ENCODE data around the gene CDH22.
A peak's percentile ranks its signal among the peaks of the same experiment; 100 is the strongest.

The CDH22 gene

DNA sequence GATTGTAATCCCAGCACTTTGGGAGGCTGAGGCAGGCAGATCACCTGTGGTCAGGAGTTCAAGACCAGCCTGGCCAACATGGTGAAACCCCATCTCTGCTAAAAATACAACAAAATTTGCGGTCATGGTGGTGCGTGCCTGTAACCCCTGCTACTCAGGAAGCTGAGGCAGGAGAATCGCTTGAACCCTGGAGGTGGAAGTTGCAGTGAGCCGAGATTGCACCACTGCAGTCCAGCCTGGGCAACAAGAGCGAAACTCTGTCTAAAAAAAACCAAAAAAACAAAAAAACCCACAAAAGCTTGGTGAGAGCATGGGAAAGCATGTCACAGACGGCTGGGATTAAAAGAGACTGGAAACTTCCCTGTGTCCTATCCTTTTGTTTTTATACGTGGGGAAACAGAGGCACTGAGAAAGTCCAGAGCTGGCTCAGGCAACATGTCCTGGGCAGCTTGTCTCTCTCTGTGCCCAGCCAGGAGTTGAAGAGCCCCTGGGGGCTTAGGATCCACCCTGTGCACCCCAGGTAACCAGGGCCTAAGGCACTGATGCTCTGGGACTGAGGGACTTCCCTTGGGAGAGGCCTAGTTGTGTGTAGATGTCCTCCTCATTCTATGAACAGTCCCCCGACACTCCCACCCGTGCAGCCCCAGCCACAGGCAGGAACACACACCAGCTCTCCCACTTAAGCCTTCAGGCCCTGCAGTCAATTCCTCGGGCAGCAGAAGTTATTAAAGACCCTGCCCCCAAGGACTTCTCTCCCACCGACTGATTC lies 174.2 kb downstream of the CDH22 start:
- DNase-seq = no peak

- peak; percentile 49 for DNase-seq
Observed at GRCh38 chr20:46132705-46133120, 175.6 kb downstream of the CDH22 start.

GRCh38 chr20:46131396-46131795 lies 176.9 kb downstream of the CDH22 start:
- DNase-seq = no peak

GRCh38 chr20:46130534-46130933 lies 177.8 kb downstream of the CDH22 start:
- peak; percentile 81 for DNase-seq

DNA sequence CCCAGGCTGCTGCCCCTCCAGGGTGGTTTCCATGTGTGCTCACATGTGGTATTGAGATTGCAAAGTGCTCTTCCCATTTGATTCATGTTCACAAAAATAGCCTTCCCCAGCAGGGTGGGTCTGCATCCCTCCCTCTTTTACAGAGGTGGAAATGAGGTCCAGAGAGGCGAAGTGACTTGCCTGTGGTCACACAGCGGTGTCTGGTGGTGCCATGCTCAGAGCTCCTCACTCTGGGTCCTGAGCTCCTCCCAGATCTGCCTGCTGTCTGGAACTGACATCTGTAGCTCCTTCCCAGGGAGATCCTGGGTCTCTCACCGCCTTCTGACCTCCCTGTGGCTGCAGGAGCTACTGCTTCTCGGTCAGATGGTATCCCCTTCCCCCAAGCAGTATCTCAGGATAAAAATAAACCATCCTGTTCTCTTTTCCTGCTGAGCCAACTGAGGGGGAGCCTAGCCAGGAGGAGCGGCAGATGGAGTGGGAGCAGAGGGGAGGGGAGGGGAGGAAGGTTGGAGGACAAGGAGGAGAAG lies 178.3 kb downstream of the CDH22 start:
- peak; percentile 65 for DNase-seq

GRCh38 chr20:46128310-46129151 lies 179.8 kb downstream of the CDH22 start:
- DNase-seq = no peak

DNA sequence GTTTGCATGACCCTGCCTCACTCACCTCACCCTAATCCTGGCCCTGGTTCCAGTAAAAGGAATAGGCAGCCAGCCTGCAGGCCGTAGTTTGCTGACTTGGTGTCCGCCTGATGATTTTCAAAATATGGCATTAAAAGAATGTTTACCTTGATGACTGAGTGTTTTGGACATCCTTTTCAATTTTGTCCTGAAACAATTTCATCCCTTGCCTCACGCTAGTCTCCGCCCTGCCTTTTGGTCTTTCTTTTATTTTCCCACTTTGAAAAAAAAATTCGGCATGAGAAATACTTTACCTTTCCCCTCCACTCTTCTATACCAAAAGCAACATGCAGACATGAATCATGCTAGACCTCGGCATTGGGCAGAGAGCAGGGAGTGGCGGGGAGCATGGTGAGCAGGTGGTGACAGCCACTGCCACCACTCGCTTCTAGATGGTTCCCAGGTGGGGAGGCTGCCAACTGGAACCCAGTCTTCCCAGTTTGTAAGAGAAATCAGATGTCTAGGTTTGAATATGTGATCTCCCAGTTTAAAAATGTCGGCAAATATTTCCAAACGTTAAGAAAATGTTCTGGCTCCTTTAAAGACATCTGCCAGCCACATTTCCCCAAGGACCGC lies 180.8 kb downstream of the CDH22 start:
- no peak for DNase-seq

- DNase-seq = no peak
Observed at GRCh38 chr20:46126440-46127056, 181.8 kb downstream of the CDH22 start.
